Ishikawa (cell line): Measurements from ENCODE around the gene KRTAP10-5.

Experiments used
- CEBPB ChIP-seq: IDR thresholded peaks from 2 replicates; pipeline ENCODE4 v1.6.1; 2012
- CREB1 ChIP-seq: IDR thresholded peaks from 2 replicates; pipeline ENCODE4 v1.6.1; 2012; ENCODE audit warnings: low read depth
- EGR1 ChIP-seq: IDR thresholded peaks from 2 replicates; pipeline ENCODE4 v1.6.1; 2012
- EP300 ChIP-seq: IDR thresholded peaks from 2 replicates; pipeline ENCODE4 v1.6.1; 2012; ENCODE audit warnings: borderline replicate concordance
- FOXM1 ChIP-seq: IDR thresholded peaks from 2 replicates; pipeline ENCODE4 v1.6.1; 2012; ENCODE audit warnings: low read depth, borderline replicate concordance
- MAX ChIP-seq: IDR thresholded peaks from 2 replicates; pipeline ENCODE4 v1.6.1; 2012
- NFIC ChIP-seq: IDR thresholded peaks from 2 replicates; pipeline ENCODE4 v1.6.1; 2012
- RAD21 ChIP-seq: IDR thresholded peaks from 2 replicates; pipeline ENCODE4 v1.6.1; 2012; ENCODE audit warnings: low read depth
- REST ChIP-seq: IDR thresholded peaks from 2 replicates; pipeline ENCODE4 v1.6.1; 2012; ENCODE audit warnings: low read depth, mild to moderate bottlenecking
- TAF1 ChIP-seq: IDR thresholded peaks from 2 replicates; pipeline ENCODE4 v1.6.1; 2012; ENCODE audit warnings: low read depth, mild to moderate bottlenecking
- TCF12 ChIP-seq: IDR thresholded peaks from 2 replicates; pipeline ENCODE4 v1.6.1; 2012; ENCODE audit warnings: low read depth
- TEAD4 ChIP-seq: IDR thresholded peaks from 2 replicates; pipeline ENCODE4 v1.6.1; 2012
- USF1 ChIP-seq: IDR thresholded peaks from 2 replicates; pipeline ENCODE4 v1.6.1; 2012
- YY1 ChIP-seq: IDR thresholded peaks from 2 replicates; pipeline ENCODE4 v1.6.1; 2012; ENCODE audit warnings: low read depth
- ZBTB7A ChIP-seq: IDR thresholded peaks from 2 replicates; pipeline ENCODE4 v1.6.1; 2012; ENCODE audit warnings: low read depth

The KRTAP10-5 gene

GRCh38 chr21:44612029-44612486 is 31.7 kb upstream of the KRTAP10-5 start, which contains the start of gene KRTAP10-8:
Gene KRTAP10-8 (plus strand): TSS chr21:44612079. CDS start chr21:44612101, 22 bp downstream.
- no peak for TF ChIP-seq FOXM1

- TF ChIP-seq TAF1, result no peak
- TF ChIP-seq REST, result no peak
- no peak for TF ChIP-seq MAX
- TF ChIP-seq FOXM1, result no peak
- no peak for TF ChIP-seq NFIC
- TF ChIP-seq TCF12, result no peak
- TF ChIP-seq YY1, result no peak
- no peak for TF ChIP-seq TEAD4
- no peak for TF ChIP-seq CEBPB
- no peak for TF ChIP-seq CREB1
- TF ChIP-seq EGR1, result no peak
- no peak for TF ChIP-seq EP300
- no peak for TF ChIP-seq USF1
- TF ChIP-seq ZBTB7A, result no peak
- no peak for TF ChIP-seq RAD21
Observed at GRCh38 chr21:44611551-44611950, 31.1 kb upstream of the KRTAP10-5 start.

- TF ChIP-seq MAX, result no peak
- no peak for TF ChIP-seq EP300
- no peak for TF ChIP-seq TCF12
- TF ChIP-seq YY1, result no peak
- TF ChIP-seq TAF1, result no peak
- TF ChIP-seq NFIC, result no peak
- TF ChIP-seq USF1, result no peak
- no peak for TF ChIP-seq CEBPB
- TF ChIP-seq CREB1, result no peak
- TF ChIP-seq REST, result no peak
- TF ChIP-seq FOXM1, result no peak
- TF ChIP-seq EGR1, result no peak
- no peak for TF ChIP-seq RAD21
- TF ChIP-seq TEAD4, result no peak
- no peak for TF ChIP-seq ZBTB7A
Observed at GRCh38 chr21:44609193-44609592, 28.8 kb upstream of the KRTAP10-5 start.

- TF ChIP-seq ZBTB7A (no peak), MAX (no peak), REST (no peak), TEAD4 (no peak), USF1 (no peak), FOXM1 (no peak), EP300 (no peak), TAF1 (no peak), EGR1 (no peak), CEBPB (no peak), TCF12 (no peak), NFIC (no peak), RAD21 (no peak), YY1 (no peak), CREB1 (no peak)
Observed at GRCh38 chr21:44606495-44606894, 26.1 kb upstream of the KRTAP10-5 start.
